A673 (cell line): ENCODE measurements around the gene CHFR. TPM values are rescaled to one million over a fixed set of nuclear protein-coding genes. Genes with fewer than 3 reads are reported as not detected.
A peak's percentile ranks its signal among the peaks of the same experiment; 100 is the strongest.
"Not testable (repeated sequence)": the region's sequence is repeated elsewhere in the genome, so short reads cannot be mapped to it uniquely, and the experiment has no call there.

Experiments used
- Bru-seq: library from RNA; stranded (reverse); fragments of 400-500 nt; gene quantifications from one replicate; lab custom pipeline; 2021; lab: Mats Ljungman, UMichigan
- BruChase-seq, 2 experiments: library from RNA; stranded (reverse); fragments of 400-500 nt; gene quantifications; one replicate each; lab custom pipeline; 2021; lab: Mats Ljungman, UMichigan
- BruUV-seq: library from RNA; stranded (reverse); fragments of 400-500 nt; replicated peaks from 2 replicates; lab custom pipeline; 2021; lab: Mats Ljungman, UMichigan
- CTCF ChIA-PET: fragments of 300-600 bp; sonication (Branson Sonifier 250); formaldehyde crosslinking; loops from one replicate; lab custom pipeline; 2022; ENCODE audit warnings: antibody characterized with exemption; lab: Charles Lee
- POLR2A ChIA-PET: fragments of 300-600 bp; sonication (Branson Sonifier 250); formaldehyde crosslinking; loops from one replicate; lab custom pipeline; 2022; ENCODE audit warnings: antibody characterized with exemption; ENCODE audit not compliant: low non-redundant PET; lab: Charles Lee
- DNase-seq: peaks from one replicate; pipeline ENCODE4 v3.0.0-alpha.2; 2015; ENCODE audit warnings: low spot score
- H3K27ac ChIP-seq: fragments of 200-600 bp; sonication (generic); 2 replicates; pipeline ENCODE4 v1.5.1; 2016; ENCODE audit warnings: mixed run types, low read depth, mild to moderate bottlenecking, mixed read lengths, antibody characterized with exemption, low read length; ENCODE audit not compliant: poor library complexity, severe bottlenecking
- H3K27me3 ChIP-seq: fragments of 200-600 bp; sonication (generic); replicated peaks from 2 replicates; pipeline ENCODE4 v1.6.1; 2017; ENCODE audit warnings: mixed run types, low read depth, mild to moderate bottlenecking, mixed read lengths, antibody characterized with exemption, low read length; ENCODE audit not compliant: insufficient read depth, poor library complexity
- H3K36me3 ChIP-seq: fragments of 200-600 bp; sonication (generic); 2 replicates; pipeline ENCODE4 v1.6.1; 2016; ENCODE audit warnings: mixed run types, mild to moderate bottlenecking, mixed read lengths, antibody characterized with exemption, low read length; ENCODE audit not compliant: insufficient read depth, poor library complexity, severe bottlenecking
- H3K4me1 ChIP-seq: fragments of 200-600 bp; sonication (generic); 2 replicates; pipeline ENCODE4 v1.6.1; 2017; ENCODE audit warnings: mixed run types, mild to moderate bottlenecking, mixed read lengths, antibody characterized with exemption, low read length; ENCODE audit not compliant: insufficient read depth, poor library complexity, severe bottlenecking
- H3K4me3 ChIP-seq: fragments of 200-600 bp; sonication (generic); 2 replicates; pipeline ENCODE4 v1.5.1; 2016; ENCODE audit warnings: low read depth, mixed run types, mild to moderate bottlenecking, mixed read lengths, low read length; ENCODE audit not compliant: poor library complexity, severe bottlenecking
- H3K9me3 ChIP-seq: fragments of 200-600 bp; sonication (generic); 2 replicates; pipeline ENCODE4 v1.6.1; 2016; ENCODE audit warnings: mixed run types, low read depth, mild to moderate bottlenecking, mixed read lengths, antibody characterized with exemption, low read length; ENCODE audit not compliant: poor library complexity, severe bottlenecking
- CTCF ChIP-seq: fragments of 300-800, 200-600 bp; sonication (generic); conservative IDR thresholded peaks from 2 replicates; pipeline ENCODE4 v1.5.1; 2017; ENCODE audit warnings: low read depth, mild to moderate bottlenecking, antibody characterized with exemption, low read length, moderate library complexity, mixed read lengths
- EZH2 ChIP-seq: fragments of 200-600 bp; sonication (generic); IDR thresholded peaks from 2 replicates; pipeline ENCODE4 v1.6.1; 2017; ENCODE audit warnings: borderline replicate concordance, low read depth, mild to moderate bottlenecking, mixed read lengths, antibody characterized with exemption, low read length; ENCODE audit not compliant: poor library complexity, severe bottlenecking
- intact Hi-C: fragments of 100-400 bp; cut with micrococcal nuclease; formaldehyde crosslinking; loops from one replicate; pipeline ENCODE4 v1.10.0; 2022; ENCODE audit not compliant: unreplicated experiment
- long read RNA-seq: library from polyadenylated mRNA; stranded (forward); transcript quantifications from one replicate; pipeline ENCODE4 v2.0.0, GENCODE V29; 2022
- total RNA-seq: library from RNA; stranded (reverse); gene quantifications from 2 replicates; pipeline ENCODE4 v1.2.3, GENCODE V29; 2021

The CHFR gene
- total RNA-seq (39.2 and 44.9 TPM in 2 replicates), Bru-seq, nascent RNA (percentile 60 among the genes with signal in this experiment), BruChase-seq, experiment 1, labeled RNA remaining after a 2-hour chase (percentile 67 among the genes with signal in this experiment), BruChase-seq, experiment 2, labeled RNA remaining after a 6-hour chase (percentile 76 among the genes with signal in this experiment)
- long read RNA-seq, transcript CHFR-203 (18 exons, 2,648 nt), result major isoform, 5 of 50 reads
- long read RNA-seq, partial matches to known transcripts, result 9 of 50 reads
- long read RNA-seq, other reads (novel, unspliced or antisense), result 32 of 50 reads

GRCh38 chr12:132887513-132888351 lies at the start of gene CHFR:
Gene CHFR, minus strand, starts transcription at chr12:132887605. Its CDS starts 277 bp downstream, at chr12:132887328.
- Histone ChIP-seq H3K4me1 (no peaks in the 10 kb centered on the region), H3K27ac (peak within 1 kb of the TSS; percentile 83), H3K36me3 (no peaks in the 10 kb centered on the region), H3K27me3 (no peaks in the 10 kb centered on the region), H3K9me3 (peaks cover 22% of the 10 kb centered on the region), H3K4me3 (peak within 1 kb of the TSS; percentile 66)
- TSS peak; percentile 94 for BruUV-seq
- ChIA-PET CTCF (no interaction called here), POLR2A (no interaction called here)
- intact Hi-C loops, result no loop called here
- DNase-seq, result peak; percentile 98
- no peak for TF ChIP-seq CTCF
- no peak for TF ChIP-seq EZH2

GRCh38 chr12:132936921-132937320 lies 49.5 kb upstream of the CHFR start:
- H3K27ac ChIP-seq, DNase-seq, H3K27me3 ChIP-seq, CTCF ChIA-PET, H3K4me1 ChIP-seq, BruUV-seq, intact Hi-C loops, H3K4me3 ChIP-seq, H3K36me3 ChIP-seq, POLR2A ChIA-PET: not testable (repeated sequence)
- peaks cover 33% of the 10 kb centered on the region for H3K9me3 ChIP-seq

GRCh38 chr12:132936163-132936562 lies 48.8 kb upstream of the CHFR start:
- TF ChIP-seq CTCF, result no peak
- TF ChIP-seq EZH2, result no peak
- BruUV-seq, result no TSS peak
- intact Hi-C loops, result no loop called here
- Histone ChIP-seq H3K4me3 (no peak overlapping the region), H3K9me3 (peaks cover 39% of the 10 kb centered on the region), H3K27ac (no peak overlapping the region), H3K4me1 (no peaks in the 10 kb centered on the region), H3K36me3 (no peaks in the 10 kb centered on the region), H3K27me3 (no peaks in the 10 kb centered on the region)
- CTCF ChIA-PET, result no interaction called here
- POLR2A ChIA-PET, result no interaction called here
- no peak for DNase-seq
